Vagina (tissue), 2 donors: ENCODE data around the gene IQGAP2. TPM values are rescaled to one million over a fixed set of nuclear protein-coding genes. Genes with fewer than 3 reads are reported as not detected.

Experiments used
- DNase-seq, 2 donors: peaks; one replicate each; pipeline ENCODE4 v3.0.0-alpha.2; 2017; ENCODE audit errors: extremely low spot score in 2 of 2
- H3K27ac ChIP-seq: fragments of 200-600 bp; sonication (generic); one replicate; pipeline ENCODE4 v1.5.1; 2019
- H3K27me3 ChIP-seq: fragments of 200-600 bp; sonication (generic); one replicate; pipeline ENCODE4 v1.5.1; 2019
- H3K36me3 ChIP-seq, 2 donors: fragments of 200-600 bp; sonication (generic); one replicate each; pipeline ENCODE4 v1.5.1; 2017 to 2019
- H3K4me1 ChIP-seq: fragments of 200-600 bp; sonication (generic); one replicate; pipeline ENCODE4 v1.5.1; 2019
- H3K4me3 ChIP-seq, 2 donors: fragments of 200-600 bp; sonication (generic); 1 replicate in 1 of 2; 2 replicates in 1 of 2; pipeline ENCODE4 v1.5.1; 2016 to 2019
- H3K9me3 ChIP-seq: fragments of 200-600 bp; sonication (generic); one replicate; pipeline ENCODE4 v1.5.1; 2019
- CTCF ChIP-seq, 3 experiments: fragments of 450-650 bp in 2 of 3; fragments of 200-600 bp in 1 of 3; sonication (generic) in 1 of 3; IDR thresholded peaks; one replicate each; pipeline ENCODE4 v1.5.1; 2017 to 2019; ENCODE audit warnings: antibody characterized with exemption in 3 of 3, mild to moderate bottlenecking in 2 of 3, moderate library complexity in 2 of 3
- POLR2A ChIP-seq, 2 donors: fragments of 450-650 bp; IDR thresholded peaks; one replicate each; pipeline ENCODE4 v1.6.1; 2017; ENCODE audit warnings: antibody characterized with exemption in 2 of 2, mild to moderate bottlenecking in 2 of 2, moderate library complexity in 2 of 2
- POLR2AphosphoS5 ChIP-seq, 2 donors: sonication (generic); formaldehyde crosslinking; IDR thresholded peaks; one replicate each; pipeline ENCODE4 v1.9.0; 2017; ENCODE audit warnings: antibody characterized with exemption in 2 of 2, mild to moderate bottlenecking in 2 of 2, low read depth in 1 of 2; ENCODE audit not compliant: insufficient read depth in 1 of 2
- intact Hi-C: fragments of 100-400 bp; cut with DNase I; formaldehyde crosslinking; loops from one replicate; pipeline ENCODE4 v1.15.1; 2023
- total RNA-seq: library from RNA; depleted of rRNA; stranded (reverse); fragments of >200 nt; gene quantifications from one replicate; pipeline ENCODE4 v1.2.3, GENCODE V29; 2016

The IQGAP2 gene
- total RNA-seq, 1 donor from 2014 or later: 8.6 TPM

GRCh38 chr5:76620166-76620565 is 217.1 kb downstream of the IQGAP2 start:
- TF ChIP-seq POLR2AphosphoS5 (IDR thresholded peaks at IDR 0.05; ENCODE audit: insufficient read depth in 1 of 2, low read depth in 1 of 2) (no peak), CTCF (IDR thresholded peaks at IDR 0.05) (no peak), POLR2A (IDR thresholded peaks at IDR 0.05) (no peak)
- Histone ChIP-seq H3K27ac (no peak overlapping the region), H3K4me1 (no peaks in the 10 kb centered on the region), H3K27me3 (no peaks in the 10 kb centered on the region), H3K4me3 (no peak overlapping the region), H3K9me3 (no peaks in the 10 kb centered on the region), H3K36me3 (no peaks in the 10 kb centered on the region)
- no peak for DNase-seq
- intact Hi-C loops: no loop called here

- no peaks in the 10 kb centered on the region for H3K27me3 ChIP-seq
- intact Hi-C loops: no loop called here
- no peak overlapping the region for H3K4me3 ChIP-seq
- no peaks in the 10 kb centered on the region for H3K9me3 ChIP-seq
- H3K27ac ChIP-seq: no peak overlapping the region
- H3K4me1 ChIP-seq: no peaks in the 10 kb centered on the region
- TF ChIP-seq POLR2A (IDR thresholded peaks at IDR 0.05): no peak
- TF ChIP-seq CTCF (IDR thresholded peaks at IDR 0.05): no peak
- TF ChIP-seq POLR2AphosphoS5 (IDR thresholded peaks at IDR 0.05; ENCODE audit: insufficient read depth in 1 of 2, low read depth in 1 of 2): no peak
- H3K36me3 ChIP-seq: no peaks in the 10 kb centered on the region
- DNase-seq: no peak
Measured at GRCh38 chr5:76622076-76622475, 219.0 kb downstream of the IQGAP2 start.

- Histone ChIP-seq H3K27me3 (no peaks in the 10 kb centered on the region), H3K36me3 (no peaks in the 10 kb centered on the region), H3K27ac (no peak within 1 kb of the TSS), H3K4me1 (no peaks in the 10 kb centered on the region), H3K4me3 (no peak within 1 kb of the TSS), H3K9me3 (no peaks in the 10 kb centered on the region)
- TF ChIP-seq POLR2A (IDR thresholded peaks at IDR 0.05): no peak
- TF ChIP-seq POLR2AphosphoS5 (IDR thresholded peaks at IDR 0.05; ENCODE audit: insufficient read depth in 1 of 2, low read depth in 1 of 2): no peak
- TF ChIP-seq CTCF (IDR thresholded peaks at IDR 0.05): no peak
- intact Hi-C loops: no loop called here
- DNase-seq: no peak
Measured at GRCh38 chr5:76622973-76623596, 220.0 kb downstream of the IQGAP2 start, which contains the start of gene F2RL2. F2RL2 (minus strand) TSS chr5:76623403; CDS start chr5:76623230, 173 bp downstream.

- H3K9me3 ChIP-seq: no peaks in the 10 kb centered on the region
Measured at GRCh38 chr5:76625087-76625815, 222.2 kb downstream of the IQGAP2 start.

More at GRCh38 chr5:76625087-76625815, 222.2 kb downstream of the IQGAP2 start:
- H3K4me1 ChIP-seq: no peaks in the 10 kb centered on the region
- TF ChIP-seq CTCF (IDR thresholded peaks at IDR 0.05): no peak
- no peak for TF ChIP-seq POLR2A (IDR thresholded peaks at IDR 0.05)
- no peak for TF ChIP-seq POLR2AphosphoS5 (IDR thresholded peaks at IDR 0.05; ENCODE audit: insufficient read depth in 1 of 2, low read depth in 1 of 2)
- H3K36me3 ChIP-seq: no peaks in the 10 kb centered on the region
- no peak for DNase-seq
- no peak overlapping the region for H3K4me3 ChIP-seq
- intact Hi-C loops: no loop called here
- no peaks in the 10 kb centered on the region for H3K27me3 ChIP-seq
- H3K27ac ChIP-seq: no peak overlapping the region
